ACC112 (cell line): ENCODE data around the gene ADTRP.

Source experiments
- H2AFZ ChIP-seq: fragments of 200-600 bp; sonication (generic); one replicate; pipeline ENCODE4 v1.6.0; 2017; ENCODE audit warnings: antibody characterized with exemption, low read length; ENCODE audit not compliant: unreplicated experiment
- H3K27ac ChIP-seq: fragments of 200-600 bp; sonication (generic); 2 replicates; pipeline ENCODE4 v1.5.1; 2014; ENCODE audit warnings: low read depth, mild to moderate bottlenecking, antibody characterized with exemption, low read length, moderate library complexity
- H3K27me3 ChIP-seq: fragments of 200-600 bp; sonication (generic); 2 replicates; pipeline ENCODE4 v1.6.1; 2014; ENCODE audit warnings: mild to moderate bottlenecking, antibody characterized with exemption, low read length, moderate library complexity, mixed read lengths; ENCODE audit not compliant: insufficient read depth
- H3K36me3 ChIP-seq: fragments of 200-600 bp; sonication (generic); 2 replicates; pipeline ENCODE4 v1.6.1; 2016; ENCODE audit warnings: mild to moderate bottlenecking, antibody characterized with exemption, low read length, moderate library complexity, mixed read lengths; ENCODE audit not compliant: insufficient read depth
- H3K4me1 ChIP-seq: fragments of 200-600 bp; sonication (generic); one replicate; pipeline ENCODE4 v1.6.1; 2016; ENCODE audit warnings: low read length, mixed read lengths; ENCODE audit not compliant: insufficient read depth, unreplicated experiment, control insufficient read depth
- H3K4me3 ChIP-seq: fragments of 200-600 bp; sonication (generic); 2 replicates; pipeline ENCODE4 v1.5.1; 2014; ENCODE audit warnings: mild to moderate bottlenecking, low read depth, low read length
- H3K79me2 ChIP-seq: fragments of 200-600 bp; sonication (generic); one replicate; pipeline ENCODE4 v1.6.0; 2016; ENCODE audit warnings: low read length; ENCODE audit not compliant: control insufficient read depth, unreplicated experiment, insufficient read depth

ADTRP gene

GRCh38 chr6:11785774-11786579, 7.4 kb upstream of the ADTRP start:
- no peak overlapping the region for H3K27ac ChIP-seq
- H3K4me1 ChIP-seq: no peaks in the 10 kb centered on the region
- no peaks in the 10 kb centered on the region for H3K36me3 ChIP-seq
- no peak overlapping the region for H2AFZ ChIP-seq
- H3K4me3 ChIP-seq: no peak overlapping the region
- H3K79me2 ChIP-seq: no peaks in the 10 kb centered on the region
- H3K27me3 ChIP-seq: no peaks in the 10 kb centered on the region

- Histone ChIP-seq H2AFZ (no peak overlapping the region), H3K27ac (no peak overlapping the region), H3K36me3 (no peaks in the 10 kb centered on the region), H3K4me3 (no peak overlapping the region), H3K4me1 (no peaks in the 10 kb centered on the region), H3K27me3 (no peaks in the 10 kb centered on the region), H3K79me2 (no peaks in the 10 kb centered on the region)
Observed at GRCh38 chr6:11785415-11785773, 6.8 kb upstream of the ADTRP start.

GRCh38 chr6:11784341-11784740, 5.7 kb upstream of the ADTRP start:
- no peak overlapping the region for H3K4me3 ChIP-seq
- no peaks in the 10 kb centered on the region for H3K27me3 ChIP-seq
- no peaks in the 10 kb centered on the region for H3K4me1 ChIP-seq
- no peak overlapping the region for H3K27ac ChIP-seq
- H2AFZ ChIP-seq: no peak overlapping the region
- H3K79me2 ChIP-seq: no peaks in the 10 kb centered on the region
- H3K36me3 ChIP-seq: no peaks in the 10 kb centered on the region

- no peak overlapping the region for H2AFZ ChIP-seq
- no peaks in the 10 kb centered on the region for H3K36me3 ChIP-seq
- no peak overlapping the region for H3K4me3 ChIP-seq
- no peaks in the 10 kb centered on the region for H3K4me1 ChIP-seq
- H3K27me3 ChIP-seq: no peaks in the 10 kb centered on the region
- H3K79me2 ChIP-seq: no peaks in the 10 kb centered on the region
- H3K27ac ChIP-seq: no peak overlapping the region
Observed at GRCh38 chr6:11783524-11784064, 5.0 kb upstream of the ADTRP start.

- Histone ChIP-seq H3K4me1 (no peaks in the 10 kb centered on the region), H2AFZ (no peak overlapping the region), H3K27ac (no peak overlapping the region), H3K27me3 (no peaks in the 10 kb centered on the region), H3K79me2 (no peaks in the 10 kb centered on the region), H3K36me3 (no peaks in the 10 kb centered on the region), H3K4me3 (no peak overlapping the region)
Observed at GRCh38 chr6:11782524-11782923, 3.9 kb upstream of the ADTRP start.

GRCh38 chr6:11780097-11780428, 1.5 kb upstream of the ADTRP start:
- Histone ChIP-seq H3K27ac (no peak overlapping the region), H3K79me2 (no peaks in the 10 kb centered on the region), H3K27me3 (no peaks in the 10 kb centered on the region), H2AFZ (no peak overlapping the region), H3K4me3 (no peak overlapping the region), H3K4me1 (no peaks in the 10 kb centered on the region), H3K36me3 (no peaks in the 10 kb centered on the region)

GRCh38 chr6:11779329-11780096, 910 bp upstream of the ADTRP start:
- Histone ChIP-seq H3K36me3 (no peaks in the 10 kb centered on the region), H3K4me1 (no peaks in the 10 kb centered on the region), H3K27ac (no peak overlapping the region), H2AFZ (no peak overlapping the region), H3K79me2 (no peaks in the 10 kb centered on the region), H3K4me3 (no peak overlapping the region), H3K27me3 (no peaks in the 10 kb centered on the region)

GRCh38 chr6:11778036-11778435, 567 bp downstream of the ADTRP start:
- H3K79me2 ChIP-seq: no peaks in the 10 kb centered on the region
- H3K27ac ChIP-seq: no peak overlapping the region
- peaks cover 5% of the 10 kb centered on the region for H3K4me1 ChIP-seq
- H3K4me3 ChIP-seq: no peak overlapping the region
- H2AFZ ChIP-seq: no peak overlapping the region
- no peaks in the 10 kb centered on the region for H3K36me3 ChIP-seq
- H3K27me3 ChIP-seq: no peaks in the 10 kb centered on the region

GRCh38 chr6:11775791-11776409, 2.7 kb downstream of the ADTRP start:
- Histone ChIP-seq H2AFZ (no peak overlapping the region), H3K27me3 (no peaks in the 10 kb centered on the region), H3K4me1 (peaks cover 25% of the 10 kb centered on the region), H3K27ac (no peak overlapping the region), H3K4me3 (no peak overlapping the region), H3K79me2 (no peaks in the 10 kb centered on the region), H3K36me3 (no peaks in the 10 kb centered on the region)

GRCh38 chr6:11774426-11774825, 4.2 kb downstream of the ADTRP start:
- no peaks in the 10 kb centered on the region for H3K36me3 ChIP-seq
- H3K4me1 ChIP-seq: peaks cover 37% of the 10 kb centered on the region

More at GRCh38 chr6:11774426-11774825, 4.2 kb downstream of the ADTRP start:
- Histone ChIP-seq H3K27me3 (no peaks in the 10 kb centered on the region), H3K79me2 (no peaks in the 10 kb centered on the region), H3K4me3 (no peak overlapping the region), H2AFZ (no peak overlapping the region), H3K27ac (no peak overlapping the region)
